ENCODE measurements around the gene CCNE1.
"Not testable (repeated sequence)": the region's sequence is repeated elsewhere in the genome, so short reads cannot be mapped to it uniquely, and the experiment has no call there.

The CCNE1 gene

GRCh38 chr19:29819300-29819699 lies 7.5 kb downstream of the CCNE1 start:
- DNase-seq: no peak

GRCh38 chr19:29819986-29820385 lies 8.2 kb downstream of the CCNE1 start:
- DNase-seq: no peak

GRCh38 chr19:29823581-29824330 lies 12.0 kb downstream of the CCNE1 start:
- DNase-seq: no peak

GRCh38 chr19:29825263-29825662 lies 13.5 kb downstream of the CCNE1 start:
- DNase-seq: not testable (repeated sequence)

- no peak for DNase-seq
Measured at GRCh38 chr19:29831041-29831548, 19.3 kb downstream of the CCNE1 start.

- no peak for DNase-seq
Measured at GRCh38 chr19:29831686-29832085, 19.9 kb downstream of the CCNE1 start.

- no peak for DNase-seq
Measured at GRCh38 chr19:29832801-29833200, 21.0 kb downstream of the CCNE1 start.

GRCh38 chr19:29833614-29834261 lies 21.9 kb downstream of the CCNE1 start:
- no peak for DNase-seq

- no peak for DNase-seq
Measured at GRCh38 chr19:29834991-29835846, 23.4 kb downstream of the CCNE1 start.

GRCh38 chr19:29836409-29836825 lies 24.6 kb downstream of the CCNE1 start:
- no peak for DNase-seq

GRCh38 chr19:29837448-29837981 lies 25.7 kb downstream of the CCNE1 start:
- no peak for DNase-seq

- DNase-seq: no peak
Measured at GRCh38 chr19:29837996-29838395, 26.2 kb downstream of the CCNE1 start.

- no peak for DNase-seq
Measured at GRCh38 chr19:29840066-29840950, 28.5 kb downstream of the CCNE1 start.

GRCh38 chr19:29841209-29841558 lies 29.4 kb downstream of the CCNE1 start:
- DNase-seq: no peak

- DNase-seq: no peak
Measured at GRCh38 chr19:29841559-29842367, 30.0 kb downstream of the CCNE1 start.

GRCh38 chr19:29842471-29843179 lies 30.8 kb downstream of the CCNE1 start:
- DNase-seq: no peak

- no peak for DNase-seq
Measured at GRCh38 chr19:29843180-29844051, 31.6 kb downstream of the CCNE1 start.

- DNase-seq: peak; percentile 69
Measured at GRCh38 chr19:29844891-29845573, 33.2 kb downstream of the CCNE1 start.

Data from NCI-H524 treated with DMSO at 0.1 percent for 48 hours (cell line).